ENCODE data around the gene MAPK1.
"Not testable (repeated sequence)": the region's sequence is repeated elsewhere in the genome, so short reads cannot be mapped to it uniquely, and the experiment has no call there.

The MAPK1 gene

GRCh38 chr22:21802056-21802455 is 65.4 kb downstream of the MAPK1 start:
- ChIA-PET CTCF (interaction anchor here (0.9 kb wide), 1 partner anchor 27 kb away, joined by 3 read pairs; no protein-coding TSS in a partner anchor), POLR2A (no interaction called here)
- Histone ChIP-seq H3K27ac (ENCODE audit: extremely low read depth, low read depth, low read length) (no peak overlapping the region), H3K9me3 (ENCODE audit: control insufficient read depth, insufficient read depth, low read depth, low read length) (no peaks in the 10 kb centered on the region), H3K4me3 (ENCODE audit: low read depth, low read length) (no peak overlapping the region), H3K36me3 (ENCODE audit: control insufficient read depth in 2 of 2, insufficient read depth in 1 of 2, low read length in 2 of 2) (peaks cover 12 to 96% of the 10 kb centered on the region in 2 experiments; a peak in 2 of 3 replicates), H3K4me1 (ENCODE audit: control insufficient read depth, insufficient read depth, low read length) (no peaks in the 10 kb centered on the region)
- no peak for TF ChIP-seq ZBTB1 (tag by site-specific recombination; IDR thresholded peaks at IDR 0.05)
- TF ChIP-seq ZFP37 (tag by site-specific recombination; IDR thresholded peaks at IDR 0.05): no peak
- TF ChIP-seq ZNF624 (tag by site-specific recombination; IDR thresholded peaks at IDR 0.05): no peak
- no peak for TF ChIP-seq ZNF626 (tag by site-specific recombination; IDR thresholded peaks at IDR 0.05)
- TF ChIP-seq KLF10 (tag by site-specific recombination; IDR thresholded peaks at IDR 0.05): no peak
- TF ChIP-seq SETDB1 (IDR thresholded peaks at IDR 0.05; ENCODE audit: insufficient read length, low read length): no peak
- TF ChIP-seq RBAK (tag by site-specific recombination; IDR thresholded peaks at IDR 0.05): no peak
- no peak for TF ChIP-seq ZNF394 (tag by site-specific recombination; IDR thresholded peaks at IDR 0.05; ENCODE audit: borderline replicate concordance)
- no peak for TF ChIP-seq GLI2 (tag by site-specific recombination; IDR thresholded peaks at IDR 0.05; ENCODE audit: borderline replicate concordance, low read depth)
- TF ChIP-seq PBX3 (CRISPR knock-in tag; IDR thresholded peaks at IDR 0.05): no peak
- TF ChIP-seq ZNF677 (tag by site-specific recombination; IDR thresholded peaks at IDR 0.05): no peak
- no peak for TF ChIP-seq REPIN1 (tag by site-specific recombination; IDR thresholded peaks at IDR 0.05; ENCODE audit: low read depth)
- TF ChIP-seq SP3 (tag by site-specific recombination; IDR thresholded peaks at IDR 0.05): no peak
- no peak for TF ChIP-seq ZNF777 (tag by site-specific recombination; IDR thresholded peaks at IDR 0.05; ENCODE audit: borderline replicate concordance)
- TF ChIP-seq ZNF10 (tag by site-specific recombination; IDR thresholded peaks at IDR 0.05): no peak

GRCh38 chr22:21801304-21801644 is 66.2 kb downstream of the MAPK1 start:
- CTCF ChIA-PET: interaction anchor here (0.6 to 1.2 kb wide), 2 partner anchors 60 to 171 kb away, joined by 3 read pairs; no protein-coding TSS in a partner anchor
- peaks cover 12 to 95% of the 10 kb centered on the region in 2 experiments; a peak in 2 of 3 replicates for H3K36me3 ChIP-seq (ENCODE audit: control insufficient read depth in 2 of 2, insufficient read depth in 1 of 2, low read length in 2 of 2)
- POLR2A ChIA-PET; H3K4me1 ChIP-seq (ENCODE audit: control insufficient read depth, insufficient read depth, low read length); H3K4me3 ChIP-seq (ENCODE audit: low read depth, low read length); H3K27ac ChIP-seq (ENCODE audit: extremely low read depth, low read depth, low read length); H3K9me3 ChIP-seq (ENCODE audit: control insufficient read depth, insufficient read depth, low read depth, low read length): not testable (repeated sequence)

- Histone ChIP-seq H3K36me3 (ENCODE audit: control insufficient read depth in 2 of 2, insufficient read depth in 1 of 2, low read length in 2 of 2) (peaks cover 11 to 94% of the 10 kb centered on the region in 2 experiments; a peak in 2 of 3 replicates), H3K27ac (ENCODE audit: extremely low read depth, low read depth, low read length) (no peak overlapping the region), H3K4me1 (ENCODE audit: control insufficient read depth, insufficient read depth, low read length) (no peaks in the 10 kb centered on the region), H3K4me3 (ENCODE audit: low read depth, low read length) (no peak overlapping the region), H3K9me3 (ENCODE audit: control insufficient read depth, insufficient read depth, low read depth, low read length) (no peaks in the 10 kb centered on the region)
- POLR2A ChIA-PET: interaction anchor here (1.0 kb wide), 1 partner anchor 36 kb away, joined by 3 read pairs; no protein-coding TSS in a partner anchor
- CTCF ChIA-PET: interaction anchor here (0.6 to 1.2 kb wide), 3 partner anchors 12 to 171 kb away, joined by 3 to 4 read pairs (median 3); no protein-coding TSS in a partner anchor
- no peak for TF ChIP-seq ZNF138 (tag by site-specific recombination; IDR thresholded peaks at IDR 0.05; ENCODE audit: borderline replicate concordance)
- TF ChIP-seq ZBTB6 (tag by site-specific recombination; IDR thresholded peaks at IDR 0.05): no peak
- TF ChIP-seq MEIS1 (CRISPR knock-in tag; IDR thresholded peaks at IDR 0.05; ENCODE audit: borderline replicate concordance): no peak
- no peak for TF ChIP-seq ZBTB44 (tag by site-specific recombination; IDR thresholded peaks at IDR 0.05)
- no peak for TF ChIP-seq HOXD13 (CRISPR knock-in tag; IDR thresholded peaks at IDR 0.05; ENCODE audit: borderline replicate concordance)
- no peak for TF ChIP-seq ZNF221 (tag by site-specific recombination; IDR thresholded peaks at IDR 0.05; ENCODE audit: borderline replicate concordance)
- no peak for TF ChIP-seq ZNF174 (tag by site-specific recombination; IDR thresholded peaks at IDR 0.05)
- no peak for TF ChIP-seq ZNF302 (tag by site-specific recombination; IDR thresholded peaks at IDR 0.05; ENCODE audit: low read depth)
- TF ChIP-seq ZNF549 (tag by site-specific recombination; IDR thresholded peaks at IDR 0.05): no peak
Measured at GRCh38 chr22:21800552-21801303, 66.7 kb downstream of the MAPK1 start.

Measured in HEK293 (cell line).